Endothelial cell of umbilical vein (primary cell): Measurements from ENCODE around the gene SAA4. TPM values are rescaled to one million over a fixed set of nuclear protein-coding genes. Genes with fewer than 3 reads are reported as not detected.

Experiments
- BruUV-seq: library from RNA; stranded (reverse); fragments of 400-500 nt; replicated peaks from 2 replicates; lab custom pipeline; 2021; lab: Mats Ljungman, UMichigan
- CTCF ChIA-PET: fragments of 300-600, 350-600 bp; sonication (Branson Sonifier 250); formaldehyde crosslinking; loops from one replicate; lab custom pipeline; 2021; ENCODE audit warnings: antibody characterized with exemption, inconsistent platforms; lab: Charles Lee
- POLR2A ChIA-PET: fragments of 300-600, 350-600 bp; sonication (Branson Sonifier 250); formaldehyde crosslinking; loops from one replicate; lab custom pipeline; 2021; ENCODE audit warnings: antibody characterized with exemption, inconsistent platforms; lab: Charles Lee
- DNase-seq: peaks from one replicate; pipeline ENCODE4 v3.0.0-alpha.2; 2011; ENCODE audit warnings: low read depth, low spot score
- FAIRE-seq: peaks from 2 replicates; lab custom pipeline; 2011; peaks lifted over from hg19 to GRCh38; lab: Jason Lieb, UNC
- H2AFZ ChIP-seq: 2 replicates; pipeline ENCODE4 v1.6.0; 2012; ENCODE audit warnings: low read depth, low read length, control low read depth, inconsistent platforms
- H3K27ac ChIP-seq: 2 replicates; pipeline ENCODE4 v1.5.1; 2011; ENCODE audit warnings: low read depth, mild to moderate bottlenecking, control low read depth, low read length, moderate library complexity; ENCODE audit not compliant: insufficient read depth
- H3K27me3 ChIP-seq, 2 experiments: 2 replicates each; pipeline versions ENCODE4 v1.6.0 to v1.6.1; 2011; ENCODE audit warnings: low read length in 2 of 2, mixed read lengths in 1 of 2; ENCODE audit not compliant: control insufficient read depth in 2 of 2, insufficient read depth in 2 of 2
- H3K36me3 ChIP-seq, 2 experiments: 2 replicates in 1 of 2; 3 replicates in 1 of 2; pipeline ENCODE4 v1.5.1; 2011; ENCODE audit warnings: low read length in 2 of 2, mild to moderate bottlenecking in 1 of 2, moderate library complexity in 1 of 2; ENCODE audit not compliant: control insufficient read depth in 2 of 2, insufficient read depth in 2 of 2; ENCODE audit errors: extremely low read depth in 1 of 2
- H3K4me1 ChIP-seq: 3 replicates; pipeline ENCODE4 v1.5.1; 2011; ENCODE audit warnings: mild to moderate bottlenecking, low read length; ENCODE audit not compliant: control insufficient read depth, insufficient read depth; ENCODE audit errors: extremely low read depth
- H3K4me2 ChIP-seq: 2 replicates; pipeline ENCODE4 v1.6.1; 2011; ENCODE audit warnings: low read length, control low read depth, mixed read lengths; ENCODE audit not compliant: insufficient read depth
- H3K4me3 ChIP-seq, 3 experiments: fragments of 200-600 bp in 1 of 3; sonication (generic), shearing (Covaris generic) in 1 of 3; replicated peaks in 1 of 3; 2 replicates each; pipeline ENCODE4 v1.5.1; 2011 to 2016; ENCODE audit warnings: control low read depth in 3 of 3, low read length in 3 of 3, mild to moderate bottlenecking in 2 of 3, inconsistent platforms in 1 of 3, low read depth in 1 of 3, moderate library complexity in 1 of 3; ENCODE audit not compliant: insufficient read depth in 1 of 3
- H3K79me2 ChIP-seq: 2 replicates; pipeline ENCODE4 v1.6.0; 2012; ENCODE audit warnings: low read length, inconsistent platforms; ENCODE audit not compliant: control insufficient read depth, insufficient read depth
- H3K9ac ChIP-seq: replicated peaks from 2 replicates; pipeline ENCODE3; 2011; ENCODE audit warnings: low read length, control low read depth; ENCODE audit not compliant: insufficient read depth; ENCODE audit errors: extremely low read depth
- H3K9me1 ChIP-seq: replicated peaks from 3 replicates; pipeline ENCODE4 v1.6.0; 2011; ENCODE audit warnings: mild to moderate bottlenecking, low read length; ENCODE audit not compliant: control insufficient read depth, insufficient read depth; ENCODE audit errors: extremely low read depth
- H3K9me3 ChIP-seq: replicated peaks from 2 replicates; pipeline ENCODE4 v1.5.1; 2012; ENCODE audit warnings: low read length, inconsistent platforms; ENCODE audit not compliant: control insufficient read depth, insufficient read depth
- H4K20me1 ChIP-seq: replicated peaks from 2 replicates; pipeline ENCODE3; 2011; ENCODE audit warnings: mild to moderate bottlenecking, low read length; ENCODE audit not compliant: control insufficient read depth, insufficient read depth; ENCODE audit errors: extremely low read depth
- EZH2 ChIP-seq: IDR thresholded peaks from 2 replicates; pipeline ENCODE4 v1.6.1; 2012; ENCODE audit warnings: borderline replicate concordance, low read depth, mild to moderate bottlenecking, moderate library complexity, low read length, inconsistent platforms; ENCODE audit not compliant: severe bottlenecking
- FOS ChIP-seq: IDR thresholded peaks from 2 replicates; pipeline ENCODE4 v1.6.1; 2011; ENCODE audit warnings: mild to moderate bottlenecking, low read length, moderate library complexity, borderline replicate concordance; ENCODE audit not compliant: insufficient read depth
- GATA2 ChIP-seq: IDR thresholded peaks from 2 replicates; pipeline ENCODE4 v1.7.0; 2011; ENCODE audit warnings: low read depth, mild to moderate bottlenecking, moderate library complexity, mixed read lengths, low read length; ENCODE audit not compliant: insufficient read length, insufficient read depth
- JUN ChIP-seq: IDR thresholded peaks from 2 replicates; pipeline ENCODE4 v1.6.1; 2011; ENCODE audit warnings: borderline replicate concordance, low read depth; ENCODE audit not compliant: insufficient read length, insufficient read depth
- MYC ChIP-seq: IDR thresholded peaks from one replicate; pipeline ENCODE4 v1.6.1; 2011; ENCODE audit warnings: mild to moderate bottlenecking, low read depth, low read length
- POLR2A ChIP-seq: IDR thresholded peaks from 2 replicates; pipeline ENCODE4 v1.6.1; 2012; ENCODE audit warnings: low read depth, mild to moderate bottlenecking, control low read depth, low read length
- POLR2AphosphoS5 ChIP-seq: IDR thresholded peaks from 2 replicates; pipeline ENCODE4 v1.6.1; 2012; ENCODE audit warnings: low read depth, mild to moderate bottlenecking, control low read depth, low read length, moderate library complexity; ENCODE audit not compliant: insufficient read depth
- dilution Hi-C: fragments of 300-500 bp; cut with MboI; formaldehyde crosslinking; loops from one replicate; pipeline ENCODE4 v1.15.0; 2019; ENCODE audit warnings: low sequenced_read_pairs; ENCODE audit not compliant: extremely low pct_ligation_motif_present
- intact Hi-C: fragments of 100-400 bp; cut with micrococcal nuclease; formaldehyde crosslinking; loops from one replicate; pipeline ENCODE4 v1.10.0; 2022
- polyA plus RNA-seq, 4 experiments: library from polyadenylated mRNA; depleted of rRNA in 3 of 4; stranded (reverse) in 3 of 4; unstranded in 1 of 4; fragments of >200 nt; gene quantifications; 2 replicates each; pipeline versions ENCODE4 v1.2.1 to v1.2.3, GENCODE V29; 2011 to 2012; ENCODE audit warnings: missing spikeins in 1 of 4
- total RNA-seq: library from RNA; stranded (reverse); gene quantifications from 2 replicates; pipeline ENCODE4 v1.2.3, GENCODE V29; 2021
- TF ChIP-seq, protein P1 (sequence below), 2 donors: IDR thresholded peaks; 1 replicate in 1 of 2; 2 replicates in 1 of 2; pipeline ENCODE4 v1.5.1; 2011; ENCODE audit warnings: low read length in 2 of 2, mild to moderate bottlenecking in 2 of 2, moderate library complexity in 2 of 2, control low read depth in 1 of 2, inconsistent platforms in 1 of 2, low read depth in 1 of 2; ENCODE audit not compliant: insufficient read depth in 1 of 2; ENCODE audit errors: extremely low read depth in 1 of 2
- TF ChIP-seq, protein P2 (sequence below): IDR thresholded peaks from 2 replicates; pipeline ENCODE4 v1.6.1; 2011; ENCODE audit not compliant: insufficient read depth, insufficient read length

SAA4 gene
- total and polyA plus RNA-seq, 2 donors (not counting 3 experiments of a cell fraction or from before 2014, with no cell fraction given) = not detected

- ChIA-PET POLR2A (no interaction called here), CTCF (interaction anchor here (1.3 kb wide), 1 partner anchor 10 kb away, joined by 4 read pairs; no protein-coding TSS in a partner anchor)
- FAIRE-seq (no peak), DNase-seq (no peak)
- TF ChIP-seq POLR2AphosphoS5 = no peak
- no peak for TF ChIP-seq GATA2
- TF ChIP-seq MYC = no peak
- no peak for TF ChIP-seq FOS
- BruUV-seq = no TSS peak
- dilution Hi-C loops = no loop called here
- no peak overlapping the region for H3K4me2 ChIP-seq
- no peak overlapping the region for H2AFZ ChIP-seq
- no peaks in the 10 kb centered on the region for H3K27me3 ChIP-seq
- H3K27ac ChIP-seq = no peak overlapping the region
- H3K4me1 ChIP-seq = no peaks in the 10 kb centered on the region
- H3K4me3 ChIP-seq = no peak overlapping the region
- H3K9me1 ChIP-seq = no peaks in the 10 kb centered on the region
- H3K79me2 ChIP-seq = no peaks in the 10 kb centered on the region
- H3K9ac ChIP-seq = no peak overlapping the region
- no peaks in the 10 kb centered on the region for H4K20me1 ChIP-seq
- H3K9me3 ChIP-seq = no peaks in the 10 kb centered on the region
- peaks cover 2 to 17% of the 10 kb centered on the region in 2 experiments for H3K36me3 ChIP-seq
- intact Hi-C loops = no loop called here
Measured at GRCh38 chr11:18285841-18286240, 49.2 kb upstream of the SAA4 start.

- no peak overlapping the region for H3K9ac ChIP-seq
- no peak for TF ChIP-seq FOS
- TF ChIP-seq POLR2A = no peak
- TF ChIP-seq, protein P1, sequence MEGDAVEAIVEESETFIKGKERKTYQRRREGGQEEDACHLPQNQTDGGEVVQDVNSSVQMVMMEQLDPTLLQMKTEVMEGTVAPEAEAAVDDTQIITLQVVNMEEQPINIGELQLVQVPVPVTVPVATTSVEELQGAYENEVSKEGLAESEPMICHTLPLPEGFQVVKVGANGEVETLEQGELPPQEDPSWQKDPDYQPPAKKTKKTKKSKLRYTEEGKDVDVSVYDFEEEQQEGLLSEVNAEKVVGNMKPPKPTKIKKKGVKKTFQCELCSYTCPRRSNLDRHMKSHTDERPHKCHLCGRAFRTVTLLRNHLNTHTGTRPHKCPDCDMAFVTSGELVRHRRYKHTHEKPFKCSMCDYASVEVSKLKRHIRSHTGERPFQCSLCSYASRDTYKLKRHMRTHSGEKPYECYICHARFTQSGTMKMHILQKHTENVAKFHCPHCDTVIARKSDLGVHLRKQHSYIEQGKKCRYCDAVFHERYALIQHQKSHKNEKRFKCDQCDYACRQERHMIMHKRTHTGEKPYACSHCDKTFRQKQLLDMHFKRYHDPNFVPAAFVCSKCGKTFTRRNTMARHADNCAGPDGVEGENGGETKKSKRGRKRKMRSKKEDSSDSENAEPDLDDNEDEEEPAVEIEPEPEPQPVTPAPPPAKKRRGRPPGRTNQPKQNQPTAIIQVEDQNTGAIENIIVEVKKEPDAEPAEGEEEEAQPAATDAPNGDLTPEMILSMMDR (IDR thresholded peaks at IDR 0.05; ENCODE audit: extremely low read depth in 1 of 2, insufficient read depth in 1 of 2, low read depth in 1 of 2, low read length in 2 of 2) = no peak
- no peak for TF ChIP-seq GATA2
- TF ChIP-seq, protein P2, sequence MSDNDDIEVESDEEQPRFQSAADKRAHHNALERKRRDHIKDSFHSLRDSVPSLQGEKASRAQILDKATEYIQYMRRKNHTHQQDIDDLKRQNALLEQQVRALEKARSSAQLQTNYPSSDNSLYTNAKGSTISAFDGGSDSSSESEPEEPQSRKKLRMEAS = no peak
- no peak for TF ChIP-seq EZH2
- TF ChIP-seq JUN = no peak
- no peak for TF ChIP-seq POLR2AphosphoS5
- TF ChIP-seq MYC = no peak
- intact Hi-C loops (no loop called here), dilution Hi-C loops (no loop called here)
- ChIA-PET POLR2A (no interaction called here), CTCF (interaction anchor here (1.1 kb wide), 1 partner anchor 39 kb away, joined by 4 read pairs; no protein-coding TSS in a partner anchor)
- no peaks in the 10 kb centered on the region for H3K9me1 ChIP-seq
- H4K20me1 ChIP-seq = no peaks in the 10 kb centered on the region
- BruUV-seq = no TSS peak
- H3K9me3 ChIP-seq = no peaks in the 10 kb centered on the region
- no peak overlapping the region for H2AFZ ChIP-seq
- H3K4me2 ChIP-seq = no peak overlapping the region
- H3K27me3 ChIP-seq = no peaks in the 10 kb centered on the region
- no peak overlapping the region for H3K4me3 ChIP-seq
- no peak for DNase-seq
- H3K27ac ChIP-seq = no peak overlapping the region
- no peaks in the 10 kb centered on the region for H3K79me2 ChIP-seq
- peaks cover 2 to 15% of the 10 kb centered on the region in 2 experiments for H3K36me3 ChIP-seq
- no peaks in the 10 kb centered on the region for H3K4me1 ChIP-seq
- no peak for FAIRE-seq
Measured at GRCh38 chr11:18282626-18283025, 46.0 kb upstream of the SAA4 start.
